GM23338 (cell line): ENCODE data around the gene NXPH3. TPM values are rescaled to one million over a fixed set of nuclear protein-coding genes. Genes with fewer than 3 reads are reported as not detected.
A peak's percentile ranks its signal among the peaks of the same experiment; 100 is the strongest.

Source experiments
- ATAC-seq: fragments of 200-7000 bp; cut with Tn5 transposase; 3 replicates; pipeline ENCODE4 v1.9.1; 2020
- DNase-seq: peaks from one replicate; pipeline ENCODE4 v3.0.0-alpha.2; 2015; ENCODE audit warnings: low spot score
- H2AFZ ChIP-seq: fragments of 200-600 bp; sonication (generic); 2 replicates; pipeline ENCODE4 v1.8.0; 2016; ENCODE audit warnings: antibody characterized with exemption, mild to moderate bottlenecking, moderate library complexity
- H3F3A ChIP-seq: fragments of 200-600 bp; sonication (generic); replicated peaks from 2 replicates; pipeline ENCODE4 v1.8.0; 2017; ENCODE audit warnings: antibody characterized with exemption, mixed run types, low read depth
- H3K27ac ChIP-seq: fragments of 200-600 bp; sonication (generic); 2 replicates; pipeline ENCODE4 v1.6.1; 2016; ENCODE audit warnings: low read depth
- H3K27me3 ChIP-seq: fragments of 200-600 bp; sonication (generic); 2 replicates; pipeline ENCODE4 v1.8.0; 2016; ENCODE audit warnings: mild to moderate bottlenecking, mixed run types, moderate library complexity; ENCODE audit not compliant: insufficient read depth
- H3K36me3 ChIP-seq: fragments of 200-600 bp; sonication (generic); 2 replicates; pipeline ENCODE4 v1.8.0; 2016; ENCODE audit warnings: mild to moderate bottlenecking; ENCODE audit not compliant: insufficient read depth
- H3K4me1 ChIP-seq: fragments of 200-600 bp; sonication (generic); 2 replicates; pipeline ENCODE4 v1.8.0; 2016; ENCODE audit warnings: mild to moderate bottlenecking, moderate library complexity; ENCODE audit not compliant: insufficient read depth
- H3K4me2 ChIP-seq: fragments of 200-600 bp; sonication (generic); 2 replicates; pipeline ENCODE4 v1.7.1; 2017; ENCODE audit warnings: mixed run types
- H3K4me3 ChIP-seq: fragments of 200-600 bp; sonication (generic); 2 replicates; pipeline ENCODE4 v1.6.1; 2016; ENCODE audit warnings: mixed run types
- H3K79me2 ChIP-seq: fragments of 200-600 bp; sonication (generic); replicated peaks from 2 replicates; pipeline ENCODE4 v1.8.0; 2017; ENCODE audit warnings: mild to moderate bottlenecking; ENCODE audit not compliant: insufficient read depth
- H3K9me2 ChIP-seq: fragments of 200-600 bp; sonication (generic); 2 replicates; pipeline ENCODE4 v1.8.0; 2017; ENCODE audit not compliant: insufficient read depth
- H4K20me1 ChIP-seq: fragments of 200-600 bp; sonication (generic); replicated peaks from 2 replicates; pipeline ENCODE4 v1.8.0; 2017; ENCODE audit warnings: mild to moderate bottlenecking; ENCODE audit not compliant: insufficient read depth
- H3K27ac Mint-ChIP-seq: 2 replicates; pipeline ENCODE4 v1.8.0; 2020; ENCODE audit warnings: inconsistent platforms, mild to moderate bottlenecking, moderate library complexity, mixed read lengths
- H3K27me3 Mint-ChIP-seq: 3 replicates; pipeline ENCODE4 v1.8.0; 2022; ENCODE audit warnings: low read depth, mild to moderate bottlenecking, moderate library complexity, mixed read lengths, inconsistent platforms; ENCODE audit not compliant: insufficient read depth, poor library complexity
- H3K36me3 Mint-ChIP-seq: 3 replicates; pipeline ENCODE4 v1.8.0; 2021; ENCODE audit warnings: low read depth, mild to moderate bottlenecking, inconsistent platforms, moderate library complexity, mixed read lengths
- H3K4me1 Mint-ChIP-seq: 3 replicates; pipeline ENCODE4 v1.8.0; 2020; ENCODE audit warnings: mild to moderate bottlenecking, inconsistent platforms, mixed read lengths
- H3K4me3 Mint-ChIP-seq: 3 replicates; pipeline ENCODE4 v1.8.0; 2021; ENCODE audit warnings: moderate library complexity, mild to moderate bottlenecking, inconsistent platforms, mixed read lengths
- H3K9me3 Mint-ChIP-seq: 3 replicates; pipeline ENCODE4 v1.8.0; 2020; ENCODE audit warnings: moderate library complexity, mild to moderate bottlenecking, inconsistent platforms, mixed read lengths
- CREB1 ChIP-seq: fragments of 250-450 bp; sonication (Bioruptor Pico); IDR thresholded peaks from 2 replicates; pipeline ENCODE4 v1.5.0; 2020; ENCODE audit warnings: low read depth, mild to moderate bottlenecking, moderate library complexity
- CTCF ChIP-seq, 2 experiments: fragments of 200-600 bp in 1 of 2; sonication (generic) in 1 of 2; conservative IDR thresholded peaks; 2 replicates each; pipeline versions ENCODE4 v1.5.1 to v1.6.1; 2016 to 2017; ENCODE audit warnings: antibody characterized with exemption in 2 of 2, low read depth in 2 of 2, mild to moderate bottlenecking in 2 of 2, moderate library complexity in 1 of 2
- EZH2 ChIP-seq: fragments of 200-600 bp; sonication (generic); IDR thresholded peaks from one replicate; pipeline ENCODE4 v1.8.0; 2017; ENCODE audit warnings: antibody characterized with exemption, mild to moderate bottlenecking, low read depth; ENCODE audit not compliant: unreplicated experiment
- EZH2phosphoT487 ChIP-seq: fragments of 200-600 bp; sonication (generic); IDR thresholded peaks from one replicate; pipeline ENCODE4 v1.8.1; 2018; ENCODE audit warnings: antibody characterized with exemption; ENCODE audit not compliant: unreplicated experiment
- NANOG ChIP-seq: IDR thresholded peaks from 2 replicates; pipeline ENCODE4 v1.6.1; 2016; ENCODE audit warnings: antibody characterized with exemption, borderline replicate concordance
- POLR2AphosphoS5 ChIP-seq: IDR thresholded peaks from 2 replicates; pipeline ENCODE4 v1.6.1; 2016; ENCODE audit warnings: antibody characterized with exemption, low read depth
- STAT1 ChIP-seq: IDR thresholded peaks from one replicate; pipeline ENCODE4 v1.6.1; 2016; ENCODE audit warnings: antibody characterized with exemption; ENCODE audit not compliant: unreplicated experiment
- ZNF114 ChIP-seq: fragments of 250-450 bp; sonication (Bioruptor Pico); IDR thresholded peaks from 2 replicates; pipeline ENCODE4 v1.5.0; 2020; ENCODE audit warnings: mild to moderate bottlenecking, moderate library complexity
- ZNF331 ChIP-seq: fragments of 250-450 bp; sonication (Bioruptor Pico); IDR thresholded peaks from 2 replicates; pipeline ENCODE4 v1.5.0; 2020; ENCODE audit warnings: low read depth, mild to moderate bottlenecking, moderate library complexity
- ZNF462 ChIP-seq: fragments of 250-450 bp; sonication (Bioruptor Pico); IDR thresholded peaks from 2 replicates; pipeline ENCODE4 v1.5.0; 2020; ENCODE audit warnings: mild to moderate bottlenecking, moderate library complexity
- polyA plus RNA-seq: library from polyadenylated mRNA; unstranded; fragments of >200 nt; fragmentation: Nextera tagmentation; extraction: Ambion mirVana; gene quantifications from 2 replicates; pipeline ENCODE4 v1.2.1, GENCODE V29; 2016
- total RNA-seq: library from RNA; depleted of rRNA; stranded (reverse); fragments of >200 nt; shearing (Covaris generic); gene quantifications from 2 replicates; pipeline ENCODE4 v1.2.3, GENCODE V29; 2014
- TF ChIP-seq, protein P1 (sequence below): IDR thresholded peaks from 2 replicates; pipeline ENCODE4 v1.6.1; 2016; ENCODE audit warnings: antibody characterized with exemption
- TF ChIP-seq, protein P2 (sequence below): IDR thresholded peaks from one replicate; pipeline ENCODE4 v1.6.1; 2018; ENCODE audit warnings: antibody characterized with exemption; ENCODE audit not compliant: unreplicated experiment

The NXPH3 gene
- total and polyA plus RNA-seq, 2 experiments from 2014 or later: 0.23 to 2.7 TPM

- TF ChIP-seq ZNF462 (no peak), ZNF331 (CRISPR knock-in tag) (no peak), STAT1 (no peak), NANOG (no peak), EZH2 (no peak)
- TF ChIP-seq, protein P1, sequence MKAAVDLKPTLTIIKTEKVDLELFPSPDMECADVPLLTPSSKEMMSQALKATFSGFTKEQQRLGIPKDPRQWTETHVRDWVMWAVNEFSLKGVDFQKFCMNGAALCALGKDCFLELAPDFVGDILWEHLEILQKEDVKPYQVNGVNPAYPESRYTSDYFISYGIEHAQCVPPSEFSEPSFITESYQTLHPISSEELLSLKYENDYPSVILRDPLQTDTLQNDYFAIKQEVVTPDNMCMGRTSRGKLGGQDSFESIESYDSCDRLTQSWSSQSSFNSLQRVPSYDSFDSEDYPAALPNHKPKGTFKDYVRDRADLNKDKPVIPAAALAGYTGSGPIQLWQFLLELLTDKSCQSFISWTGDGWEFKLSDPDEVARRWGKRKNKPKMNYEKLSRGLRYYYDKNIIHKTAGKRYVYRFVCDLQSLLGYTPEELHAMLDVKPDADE: no peak
Measured at GRCh38 chr17:49583889-49584288, 8.2 kb downstream of the NXPH3 start (continued).

DNA sequence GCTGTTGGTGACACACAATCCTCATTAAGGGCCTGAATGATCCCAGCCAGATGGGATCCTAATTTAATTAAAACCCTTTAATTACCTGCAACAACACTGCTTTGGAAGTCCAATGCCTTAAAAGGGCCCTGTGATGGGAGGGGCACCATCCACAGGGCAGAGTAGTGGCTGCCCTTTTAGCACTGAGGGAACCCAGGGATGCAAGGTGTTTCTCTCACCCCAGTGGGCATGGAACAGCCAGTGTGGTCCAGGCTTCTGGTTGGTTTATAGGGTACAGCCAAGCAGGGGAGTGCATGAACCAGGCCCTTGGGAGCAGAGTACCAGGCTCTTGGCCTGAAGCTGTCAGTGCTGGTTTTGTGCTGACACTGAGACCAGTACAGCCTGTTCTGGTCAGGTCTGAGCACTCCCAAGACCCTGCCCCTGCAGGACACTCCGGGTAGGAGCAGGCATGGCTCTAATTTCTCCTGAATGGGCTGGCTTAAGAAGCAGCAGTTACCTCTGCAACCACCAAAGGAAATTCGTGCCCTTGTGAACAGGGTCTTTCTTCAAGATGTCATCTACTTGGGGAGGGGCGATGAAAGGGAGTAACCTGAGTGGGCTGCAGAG is 9.9 kb downstream of the NXPH3 start:
- ATAC-seq: peak; percentile 96
- H3K36me3 ChIP-seq: no peaks in the 10 kb centered on the region
- H4K20me1 ChIP-seq: no peaks in the 10 kb centered on the region
- Mint-ChIP-seq H3K4me3 (no peak overlapping the region), H3K27ac (no peak overlapping the region), H3K4me1 (peaks cover 16% of the 10 kb centered on the region; the same call in 2 of the 3 replicates), H3K27me3 (peaks cover 5% of the 10 kb centered on the region), H3K9me3 (no peaks in the 10 kb centered on the region), H3K36me3 (no peaks in the 10 kb centered on the region; the same call in 2 of the 3 replicates)
- H3F3A ChIP-seq: 0 out of 2 replicates have a peak, but pooled peaks cover 3% of the 10 kb centered on the region
- no peaks in the 10 kb centered on the region for H3K9me2 ChIP-seq
- H3K4me2 ChIP-seq: no peak overlapping the region
- H3K27me3 ChIP-seq: no peaks in the 10 kb centered on the region
- peak; percentile 85 for DNase-seq
- no peak for TF ChIP-seq ZNF114 (CRISPR knock-in tag)
- TF ChIP-seq, protein P2, sequence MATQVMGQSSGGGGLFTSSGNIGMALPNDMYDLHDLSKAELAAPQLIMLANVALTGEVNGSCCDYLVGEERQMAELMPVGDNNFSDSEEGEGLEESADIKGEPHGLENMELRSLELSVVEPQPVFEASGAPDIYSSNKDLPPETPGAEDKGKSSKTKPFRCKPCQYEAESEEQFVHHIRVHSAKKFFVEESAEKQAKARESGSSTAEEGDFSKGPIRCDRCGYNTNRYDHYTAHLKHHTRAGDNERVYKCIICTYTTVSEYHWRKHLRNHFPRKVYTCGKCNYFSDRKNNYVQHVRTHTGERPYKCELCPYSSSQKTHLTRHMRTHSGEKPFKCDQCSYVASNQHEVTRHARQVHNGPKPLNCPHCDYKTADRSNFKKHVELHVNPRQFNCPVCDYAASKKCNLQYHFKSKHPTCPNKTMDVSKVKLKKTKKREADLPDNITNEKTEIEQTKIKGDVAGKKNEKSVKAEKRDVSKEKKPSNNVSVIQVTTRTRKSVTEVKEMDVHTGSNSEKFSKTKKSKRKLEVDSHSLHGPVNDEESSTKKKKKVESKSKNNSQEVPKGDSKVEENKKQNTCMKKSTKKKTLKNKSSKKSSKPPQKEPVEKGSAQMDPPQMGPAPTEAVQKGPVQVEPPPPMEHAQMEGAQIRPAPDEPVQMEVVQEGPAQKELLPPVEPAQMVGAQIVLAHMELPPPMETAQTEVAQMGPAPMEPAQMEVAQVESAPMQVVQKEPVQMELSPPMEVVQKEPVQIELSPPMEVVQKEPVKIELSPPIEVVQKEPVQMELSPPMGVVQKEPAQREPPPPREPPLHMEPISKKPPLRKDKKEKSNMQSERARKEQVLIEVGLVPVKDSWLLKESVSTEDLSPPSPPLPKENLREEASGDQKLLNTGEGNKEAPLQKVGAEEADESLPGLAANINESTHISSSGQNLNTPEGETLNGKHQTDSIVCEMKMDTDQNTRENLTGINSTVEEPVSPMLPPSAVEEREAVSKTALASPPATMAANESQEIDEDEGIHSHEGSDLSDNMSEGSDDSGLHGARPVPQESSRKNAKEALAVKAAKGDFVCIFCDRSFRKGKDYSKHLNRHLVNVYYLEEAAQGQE: no peak
- no peak for TF ChIP-seq EZH2phosphoT487
- no peak for TF ChIP-seq CREB1 (CRISPR knock-in tag)
- TF ChIP-seq CTCF (conservative IDR thresholded peaks at IDR 0.05; ENCODE audit: low read depth in 2 of 2): peak; percentile 49 to 50
- TF ChIP-seq POLR2AphosphoS5: no peak
- no peak for TF ChIP-seq STAT1
- H3K4me3 ChIP-seq: no peak overlapping the region
- no peaks in the 10 kb centered on the region for H3K4me1 ChIP-seq
- H2AFZ ChIP-seq: no peak overlapping the region
- no peaks in the 10 kb centered on the region for H3K79me2 ChIP-seq
- H3K27ac ChIP-seq: no peak overlapping the region
